8988T (cell line): ENCODE results near the gene COL28A1.

Experiments used
- DNase-seq: peaks from one replicate; pipeline ENCODE4 v3.0.0; 2011

COL28A1 gene

GRCh38 chr7:7557252-7557651 is 21.6 kb upstream of the COL28A1 start:
- DNase-seq: no peak

GRCh38 chr7:7556852-7557251 is 21.2 kb upstream of the COL28A1 start:
- DNase-seq: no peak

- DNase-seq: no peak
Measured at GRCh38 chr7:7554649-7555575, 19.2 kb upstream of the COL28A1 start.

- DNase-seq: no peak
Measured at GRCh38 chr7:7554021-7554432, 18.4 kb upstream of the COL28A1 start.

- no peak for DNase-seq
Measured at GRCh38 chr7:7553386-7553785, 17.7 kb upstream of the COL28A1 start.

GRCh38 chr7:7552199-7552598 is 16.5 kb upstream of the COL28A1 start:
- DNase-seq: no peak

GRCh38 chr7:7550663-7551062 is 15.0 kb upstream of the COL28A1 start:
- DNase-seq: no peak

GRCh38 chr7:7548407-7548806 is 12.7 kb upstream of the COL28A1 start:
- DNase-seq: no peak

GRCh38 chr7:7542251-7542835 is 6.7 kb upstream of the COL28A1 start:
- no peak for DNase-seq

- DNase-seq: no peak
Measured at GRCh38 chr7:7539711-7540110, 4.0 kb upstream of the COL28A1 start.

GRCh38 chr7:7539152-7539551 is 3.5 kb upstream of the COL28A1 start:
- DNase-seq: no peak

GRCh38 chr7:7537711-7538110 is 2.0 kb upstream of the COL28A1 start:
- DNase-seq: no peak

- no peak for DNase-seq
Measured at GRCh38 chr7:7536396-7537019, 835 bp upstream of the COL28A1 start.

GRCh38 chr7:7533831-7534430 is 1.7 kb downstream of the COL28A1 start:
- DNase-seq: no peak

GRCh38 chr7:7529328-7529727 is 6.3 kb downstream of the COL28A1 start:
- DNase-seq: no peak

GRCh38 chr7:7527047-7527446 is 8.6 kb downstream of the COL28A1 start:
- DNase-seq: no peak

- DNase-seq: no peak
Measured at GRCh38 chr7:7526006-7526405, 9.7 kb downstream of the COL28A1 start.

- no peak for DNase-seq
Measured at GRCh38 chr7:7524121-7524520, 11.6 kb downstream of the COL28A1 start.

- no peak for DNase-seq
Measured at GRCh38 chr7:7522421-7522820, 13.3 kb downstream of the COL28A1 start.

- no peak for DNase-seq
Measured at GRCh38 chr7:7521259-7521658, 14.4 kb downstream of the COL28A1 start.

GRCh38 chr7:7519528-7519927 is 16.1 kb downstream of the COL28A1 start:
- no peak for DNase-seq

GRCh38 chr7:7519056-7519455 is 16.6 kb downstream of the COL28A1 start:
- no peak for DNase-seq

GRCh38 chr7:7517754-7518153 is 17.9 kb downstream of the COL28A1 start:
- no peak for DNase-seq

- no peak for DNase-seq
Measured at GRCh38 chr7:7516662-7517061, 19.0 kb downstream of the COL28A1 start.
